Measurements from ENCODE around the gene IFITM10. TPM values are rescaled to one million over a fixed set of nuclear protein-coding genes. Genes with fewer than 3 reads are reported as not detected.

Gene IFITM10
- total RNA-seq, 1 experiment from 2014 or later: 2.0 TPM

- TF ChIP-seq CTCF (IDR thresholded peaks at IDR 0.05; ENCODE audit: unreplicated experiment): no peak
- BruUV-seq (replicated peaks): no TSS peak
- no peaks in the 10 kb centered on the region for H3K27me3 Mint-ChIP-seq (ENCODE audit: insufficient read depth, unreplicated experiment)
- no peaks in the 10 kb centered on the region for H3K9me3 Mint-ChIP-seq (ENCODE audit: unreplicated experiment)
- intact Hi-C loops (cut with micrococcal nuclease): loop anchor here (1.0 kb wide), 1 partner anchor 68 kb away; no protein-coding TSS in a partner anchor
- ChIA-PET POLR2A (interaction anchor here (0.6 to 4.4 kb wide), 16 partner anchors 10 to 113 kb away, joined by 3 to 115 read pairs (median 4); partner anchors contain the start of genes IFITM10, SYT8 and TNNI2), CTCF (interaction anchor here (0.5 to 3.6 kb wide), 8 partner anchors 9 to 110 kb away, joined by 3 to 45 read pairs (median 3); partner anchors contain the start of gene SYT8)
- H3K4me3 Mint-ChIP-seq (ENCODE audit: unreplicated experiment): peak overlapping the region; percentile 74
- no peak overlapping the region for H3K27ac Mint-ChIP-seq (ENCODE audit: low read depth, unreplicated experiment)
- peaks cover 21% of the 10 kb centered on the region for H3K36me3 Mint-ChIP-seq (ENCODE audit: insufficient read depth, unreplicated experiment)
- peaks cover 10% of the 10 kb centered on the region for H3K4me1 Mint-ChIP-seq (ENCODE audit: insufficient read depth, unreplicated experiment)
- peak; percentile 92 for DNase-seq (ENCODE audit: unreplicated experiment)
These were observed 12.3 kb upstream of the IFITM10 start for GRCh38 chr11:1762537-1763302.

- BruUV-seq (replicated peaks): no TSS peak
These were observed 11.6 kb upstream of the IFITM10 start for GRCh38 chr11:1761857-1762536.

GRCh38 chr11:1761110-1761856, 10.9 kb upstream of the IFITM10 start:
- Mint-ChIP-seq H3K36me3 (ENCODE audit: insufficient read depth, unreplicated experiment) (peaks cover 24% of the 10 kb centered on the region), H3K4me3 (ENCODE audit: unreplicated experiment) (peak overlapping the region; percentile 74), H3K9me3 (ENCODE audit: unreplicated experiment) (no peaks in the 10 kb centered on the region), H3K4me1 (ENCODE audit: insufficient read depth, unreplicated experiment) (peaks cover 10% of the 10 kb centered on the region), H3K27me3 (ENCODE audit: insufficient read depth, unreplicated experiment) (no peaks in the 10 kb centered on the region), H3K27ac (ENCODE audit: low read depth, unreplicated experiment) (no peak overlapping the region)
- intact Hi-C loops (cut with micrococcal nuclease): no loop called here
- no TSS peak for BruUV-seq (replicated peaks)
- ChIA-PET POLR2A (interaction anchor here (1.3 to 4.4 kb wide), 5 partner anchors 9 to 72 kb away, joined by 3 to 115 read pairs (median 16); partner anchors contain the start of genes IFITM10 and SYT8), CTCF (interaction anchor here (1.0 to 3.6 kb wide), 3 partner anchors 66 to 71 kb away, joined by 4 to 45 read pairs (median 14); partner anchors contain the start of gene SYT8)
- DNase-seq (ENCODE audit: unreplicated experiment): no peak
- no peak for TF ChIP-seq CTCF (IDR thresholded peaks at IDR 0.05; ENCODE audit: unreplicated experiment)

More at GRCh38 chr11:1761857-1762536, 11.6 kb upstream of the IFITM10 start:
- no peak for DNase-seq (ENCODE audit: unreplicated experiment)
- H3K9me3 Mint-ChIP-seq (ENCODE audit: unreplicated experiment): no peaks in the 10 kb centered on the region
- H3K27ac Mint-ChIP-seq (ENCODE audit: low read depth, unreplicated experiment): no peak overlapping the region
- intact Hi-C loops (cut with micrococcal nuclease): loop anchor here (1.0 kb wide), 1 partner anchor 68 kb away; no protein-coding TSS in a partner anchor
- no peak for TF ChIP-seq CTCF (IDR thresholded peaks at IDR 0.05; ENCODE audit: unreplicated experiment)
- POLR2A ChIA-PET: interaction anchor here (0.6 to 4.4 kb wide), 16 partner anchors 10 to 114 kb away, joined by 3 to 115 read pairs (median 4); partner anchors contain the start of genes IFITM10, SYT8 and TNNI2
- H3K4me3 Mint-ChIP-seq (ENCODE audit: unreplicated experiment): peak overlapping the region; percentile 74
- peaks cover 10% of the 10 kb centered on the region for H3K4me1 Mint-ChIP-seq (ENCODE audit: insufficient read depth, unreplicated experiment)
- H3K27me3 Mint-ChIP-seq (ENCODE audit: insufficient read depth, unreplicated experiment): no peaks in the 10 kb centered on the region
- peaks cover 23% of the 10 kb centered on the region for H3K36me3 Mint-ChIP-seq (ENCODE audit: insufficient read depth, unreplicated experiment)
- CTCF ChIA-PET: interaction anchor here (0.5 to 3.6 kb wide), 7 partner anchors 8 to 109 kb away, joined by 3 to 45 read pairs (median 3); partner anchors contain the start of gene SYT8
